Activated CD8-positive, alpha-beta T cell treated with anti-CD3 and anti-CD28 coated beads, Interleukin-2, amount 10 ng/mL, durations not matched to agents 7 days and 5 days (primary cell): ENCODE data around the gene CLDN6. TPM values are rescaled to one million over a fixed set of nuclear protein-coding genes. Genes with fewer than 3 reads are reported as not detected.

Source experiments
- ATAC-seq: fragments of 150-1000 bp; cut with Tn5 transposase; one replicate; pipeline ENCODE4 v1.10.0; 2021; ENCODE audit warnings: moderate library complexity
- CTCF ChIA-PET: fragments of 350-600 bp; sonication (Branson Sonifier 250); formaldehyde crosslinking; loops from one replicate; lab custom pipeline; 2021; ENCODE audit warnings: antibody characterized with exemption; lab: Charles Lee
- POLR2A ChIA-PET: fragments of 350-600 bp; sonication (Branson Sonifier 250); formaldehyde crosslinking; loops from one replicate; lab custom pipeline; 2021; ENCODE audit warnings: antibody characterized with exemption; lab: Charles Lee
- DNase-seq: peaks from one replicate; pipeline ENCODE4 v3.0.0-alpha.2; 2020
- H3K27ac Mint-ChIP-seq: one replicate; pipeline ENCODE4 v1.8.0; 2021; ENCODE audit warnings: mild to moderate bottlenecking, mixed read lengths
- H3K27me3 Mint-ChIP-seq: one replicate; pipeline ENCODE4 v1.8.0; 2021; ENCODE audit warnings: low read depth, mixed read lengths
- H3K36me3 Mint-ChIP-seq: one replicate; pipeline ENCODE4 v1.8.0; 2021; ENCODE audit warnings: low read depth, mixed read lengths
- H3K4me1 Mint-ChIP-seq: one replicate; pipeline ENCODE4 v1.8.0; 2021; ENCODE audit warnings: low read depth, mixed read lengths
- H3K4me3 Mint-ChIP-seq: one replicate; pipeline ENCODE4 v1.8.0; 2021; ENCODE audit warnings: mild to moderate bottlenecking, mixed read lengths
- H3K9me3 Mint-ChIP-seq: one replicate; pipeline ENCODE4 v1.8.0; 2022; ENCODE audit warnings: mixed read lengths; ENCODE audit not compliant: insufficient read depth
- total RNA-seq, 2 experiments: library from RNA; stranded (reverse); gene quantifications; one replicate each; pipeline ENCODE4 v1.2.3, GENCODE V29; 2021

Gene CLDN6
- total RNA-seq, 2 experiments from 2014 or later: not detected

DNA sequence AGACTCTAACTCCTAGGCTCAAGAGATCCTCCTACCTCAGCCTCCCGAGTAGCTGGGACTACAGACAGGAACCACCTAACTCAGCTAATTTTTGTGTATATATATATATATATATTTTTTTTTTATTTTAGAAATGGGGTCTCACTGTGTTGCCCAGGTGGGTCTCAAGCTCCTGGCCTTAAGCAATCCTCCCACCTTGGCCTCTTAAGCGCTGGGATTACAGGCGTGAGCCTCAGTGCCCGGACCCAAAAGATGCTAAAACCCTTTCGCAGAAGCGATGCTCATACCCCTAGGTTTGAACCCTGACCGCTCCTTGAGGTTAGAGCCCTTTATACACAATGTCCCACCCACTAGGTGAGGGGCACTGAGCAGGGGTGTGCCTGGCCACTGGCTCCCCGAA, 7.5 kb downstream of the CLDN6 start:
- CTCF ChIA-PET: interaction anchor here (11.7 kb wide), 1 partner anchor 21 kb away, joined by 213 read pairs; no protein-coding TSS in a partner anchor
- H3K4me3 Mint-ChIP-seq: no peak overlapping the region

DNA sequence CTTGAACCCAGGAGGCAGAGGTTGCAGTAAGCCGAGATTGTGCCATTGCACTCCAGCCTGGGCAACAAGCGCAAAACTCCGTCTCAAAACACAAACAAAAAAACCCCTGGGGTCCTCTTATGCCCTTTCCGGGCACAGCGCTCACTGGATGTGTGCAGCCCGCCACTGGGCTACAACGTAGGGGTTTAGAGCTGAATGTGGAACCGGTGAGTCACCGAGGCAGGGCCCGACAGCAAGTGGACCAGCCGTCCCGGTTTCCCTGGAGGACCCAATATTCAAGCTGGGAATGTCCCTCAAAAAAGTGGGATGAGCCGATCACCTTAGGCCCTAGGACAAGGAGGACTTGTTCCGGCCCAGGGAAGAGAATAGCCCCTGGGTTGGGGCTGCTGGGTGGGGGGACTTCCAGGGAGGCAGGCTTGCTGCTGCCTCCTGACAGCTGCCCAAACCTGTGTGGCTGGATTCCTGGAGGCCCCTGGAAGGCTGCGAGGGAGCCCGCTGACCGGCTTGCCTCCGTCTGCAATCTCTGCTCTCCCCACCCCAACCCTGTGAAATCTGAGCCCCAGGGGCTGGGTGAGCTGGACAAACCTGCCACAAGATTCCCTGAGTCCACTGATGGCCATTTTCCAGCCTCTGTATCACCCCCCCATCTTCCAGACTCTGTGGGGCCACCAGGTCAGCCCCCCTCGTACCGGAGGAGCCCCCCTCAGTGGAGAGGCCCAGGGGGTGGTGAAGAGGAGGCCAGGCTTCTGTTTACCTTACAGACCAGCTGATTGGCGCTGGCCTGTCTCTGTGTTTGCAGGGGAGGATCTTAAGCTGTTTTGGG, 8.2 kb downstream of the CLDN6 start:
- H3K27me3 Mint-ChIP-seq: peaks cover 26% of the 10 kb centered on the region
- H3K36me3 Mint-ChIP-seq: no peaks in the 10 kb centered on the region
- no peaks in the 10 kb centered on the region for H3K9me3 Mint-ChIP-seq
- H3K4me3 Mint-ChIP-seq: no peak overlapping the region
- POLR2A ChIA-PET: interaction anchor here (0.9 kb wide), 1 partner anchor 11 kb away, joined by 4 read pairs; the partner anchor contains the start of gene TNFRSF12A
- no peak for ATAC-seq
- CTCF ChIA-PET: interaction anchor here (1.4 to 11.7 kb wide), 2 partner anchors 21 to 120 kb away, joined by 3 to 213 read pairs; no protein-coding TSS in a partner anchor
- DNase-seq: no peak
- peaks cover 25% of the 10 kb centered on the region for H3K4me1 Mint-ChIP-seq
- H3K27ac Mint-ChIP-seq: no peak overlapping the region

More for the DNA sequence above, 7.5 kb downstream of the CLDN6 start:
- ATAC-seq (no peak), DNase-seq (no peak)
- H3K36me3 Mint-ChIP-seq: no peaks in the 10 kb centered on the region
- peaks cover 22% of the 10 kb centered on the region for H3K4me1 Mint-ChIP-seq
- H3K27me3 Mint-ChIP-seq: peaks cover 26% of the 10 kb centered on the region
- H3K27ac Mint-ChIP-seq: no peak overlapping the region
- H3K9me3 Mint-ChIP-seq: no peaks in the 10 kb centered on the region
- POLR2A ChIA-PET: interaction anchor here (0.9 kb wide), 1 partner anchor 10 kb away, joined by 4 read pairs; the partner anchor contains the start of gene TNFRSF12A

DNA sequence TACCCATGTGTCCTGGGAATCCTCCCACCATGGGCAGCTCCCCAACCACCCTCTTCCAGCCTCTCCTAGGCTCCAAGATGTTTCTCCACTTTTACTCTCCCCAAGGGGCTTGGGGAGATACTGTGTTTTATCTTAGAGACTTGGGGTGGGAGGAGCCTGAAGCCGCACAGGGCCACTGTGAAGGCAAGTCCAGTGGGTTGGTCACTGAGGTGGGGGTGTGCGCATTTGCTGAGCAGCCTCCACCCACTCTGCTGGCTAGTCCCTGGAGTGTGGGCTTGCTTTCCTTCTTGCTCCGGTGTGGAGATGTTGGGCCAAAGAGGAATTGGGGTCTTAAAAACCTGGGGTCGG, 9.3 kb downstream of the CLDN6 start:
- Mint-ChIP-seq H3K36me3 (no peaks in the 10 kb centered on the region), H3K4me1 (peaks cover 27% of the 10 kb centered on the region), H3K9me3 (no peaks in the 10 kb centered on the region), H3K4me3 (no peak overlapping the region), H3K27me3 (peaks cover 24% of the 10 kb centered on the region), H3K27ac (no peak overlapping the region)
- ATAC-seq (no peak), DNase-seq (no peak)
- ChIA-PET POLR2A (interaction anchor here (0.7 to 1.7 kb wide), 2 partner anchors 13 to 29 kb away, joined by 3 read pairs; partner anchors contain the start of gene PKMYT1), CTCF (interaction anchor here (0.7 to 11.7 kb wide), 5 partner anchors 11 to 88 kb away, joined by 3 to 213 read pairs (median 6); partner anchors contain the start of genes HCFC1R1, THOC6 and TNFRSF12A)

DNA sequence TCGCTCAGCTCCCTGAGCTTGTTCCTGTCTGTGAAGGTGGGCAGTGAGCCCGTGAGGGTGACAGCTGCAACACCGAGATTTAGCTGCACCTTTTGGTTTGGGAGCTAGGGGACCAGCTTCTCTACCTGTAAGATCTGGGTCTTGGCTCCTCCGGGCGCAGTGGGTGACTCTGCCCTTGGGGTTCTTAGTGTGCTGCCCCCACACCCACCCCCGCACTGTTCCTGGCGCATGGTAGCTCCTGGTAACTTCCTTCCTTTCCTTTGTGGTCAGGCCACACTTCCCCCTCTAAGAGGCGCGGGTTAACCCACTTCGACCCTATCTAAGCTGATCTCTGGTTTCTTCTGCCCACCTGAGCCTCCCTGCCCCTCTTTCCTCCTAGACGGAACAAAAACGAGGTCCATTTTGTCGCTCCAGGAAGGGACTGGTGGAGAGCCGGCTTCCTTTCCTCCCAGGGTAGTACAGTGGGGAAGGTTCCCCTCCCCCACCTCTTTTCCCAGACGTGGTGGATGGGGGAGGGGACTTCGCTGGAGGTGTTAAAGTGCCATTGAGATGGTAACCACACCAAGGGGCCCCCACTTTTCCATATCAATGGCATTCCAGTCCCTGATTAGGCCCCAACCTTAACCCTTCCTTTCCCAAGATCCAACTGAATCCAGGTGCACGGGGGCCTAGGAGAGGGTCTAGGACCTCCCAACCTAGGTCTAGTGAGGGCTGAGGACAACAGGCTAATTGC, 9.9 kb downstream of the CLDN6 start:
- H3K9me3 Mint-ChIP-seq: no peaks in the 10 kb centered on the region
- peak overlapping the region; percentile 33 for H3K4me3 Mint-ChIP-seq
- no peak for DNase-seq
- CTCF ChIA-PET: interaction anchor here (0.7 to 11.7 kb wide), 8 partner anchors 12 to 122 kb away, joined by 3 to 213 read pairs (median 3); partner anchors contain the start of genes HCFC1R1, THOC6 and TNFRSF12A
- ATAC-seq: no peak
- POLR2A ChIA-PET: interaction anchor here (0.5 to 1.7 kb wide), 4 partner anchors 14 to 59 kb away, joined by 3 to 4 read pairs (median 3); no protein-coding TSS in a partner anchor
- H3K36me3 Mint-ChIP-seq: no peaks in the 10 kb centered on the region
- H3K27ac Mint-ChIP-seq: no peak overlapping the region
- peaks cover 27% of the 10 kb centered on the region for H3K4me1 Mint-ChIP-seq
- H3K27me3 Mint-ChIP-seq: peaks cover 24% of the 10 kb centered on the region

DNA sequence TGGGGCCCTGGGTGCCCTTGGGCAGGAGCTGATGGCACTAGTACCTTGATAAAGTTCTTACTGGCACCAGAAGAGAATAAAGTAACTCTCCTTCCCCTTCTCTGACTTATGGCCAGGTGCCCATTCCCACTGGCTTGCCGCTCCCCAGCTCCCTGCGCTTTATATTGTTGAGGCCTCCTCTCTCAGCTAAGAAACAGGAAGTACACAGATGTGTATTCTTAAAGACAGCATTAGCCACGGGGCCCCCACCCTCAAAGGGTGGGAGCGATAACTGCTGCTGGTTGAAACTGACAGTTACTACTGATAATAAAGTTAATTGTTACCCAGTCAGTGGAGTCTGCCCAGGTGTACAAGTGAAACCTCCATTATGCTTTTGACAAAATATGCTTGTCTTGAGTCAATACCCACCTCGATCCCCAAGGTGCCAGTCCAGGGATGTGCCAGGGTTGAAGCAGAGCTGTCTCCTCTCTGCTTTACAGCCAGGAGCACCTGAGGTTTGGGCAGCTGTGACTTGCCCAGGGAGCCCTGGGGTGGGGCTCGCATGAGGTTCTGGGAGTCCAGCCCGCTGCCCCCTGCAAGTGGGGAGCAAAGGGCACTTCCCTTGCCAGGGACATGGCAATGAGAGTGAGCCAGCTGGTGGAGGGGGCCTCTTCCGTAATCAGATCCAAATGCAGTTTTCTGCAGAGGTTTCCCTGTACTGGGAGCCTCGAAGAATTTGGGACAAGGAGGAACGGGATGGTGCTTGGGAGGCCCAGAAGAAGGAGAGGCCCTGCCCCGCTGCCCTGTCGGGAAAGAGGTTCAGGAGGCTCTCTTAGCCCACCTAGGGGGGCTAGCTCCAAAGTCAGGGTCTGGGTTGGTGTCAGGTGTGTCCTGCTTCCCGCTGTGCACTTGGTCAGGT, 10.7 kb downstream of the CLDN6 start:
- ChIA-PET CTCF (interaction anchor here (0.7 to 11.7 kb wide), 7 partner anchors 13 to 123 kb away, joined by 3 to 213 read pairs (median 3); partner anchors contain the start of genes HCFC1R1, THOC6 and TNFRSF12A), POLR2A (interaction anchor here (0.5 to 1.7 kb wide), 6 partner anchors 15 to 60 kb away, joined by 3 to 4 read pairs (median 3); partner anchors contain the start of gene PKMYT1)
- H3K9me3 Mint-ChIP-seq: no peaks in the 10 kb centered on the region
- H3K36me3 Mint-ChIP-seq: no peaks in the 10 kb centered on the region
- DNase-seq (no peak), ATAC-seq (no peak)
- peaks cover 17% of the 10 kb centered on the region for H3K27me3 Mint-ChIP-seq
- H3K4me3 Mint-ChIP-seq: no peak overlapping the region
- H3K27ac Mint-ChIP-seq: no peak overlapping the region
- H3K4me1 Mint-ChIP-seq: peaks cover 27% of the 10 kb centered on the region

DNA sequence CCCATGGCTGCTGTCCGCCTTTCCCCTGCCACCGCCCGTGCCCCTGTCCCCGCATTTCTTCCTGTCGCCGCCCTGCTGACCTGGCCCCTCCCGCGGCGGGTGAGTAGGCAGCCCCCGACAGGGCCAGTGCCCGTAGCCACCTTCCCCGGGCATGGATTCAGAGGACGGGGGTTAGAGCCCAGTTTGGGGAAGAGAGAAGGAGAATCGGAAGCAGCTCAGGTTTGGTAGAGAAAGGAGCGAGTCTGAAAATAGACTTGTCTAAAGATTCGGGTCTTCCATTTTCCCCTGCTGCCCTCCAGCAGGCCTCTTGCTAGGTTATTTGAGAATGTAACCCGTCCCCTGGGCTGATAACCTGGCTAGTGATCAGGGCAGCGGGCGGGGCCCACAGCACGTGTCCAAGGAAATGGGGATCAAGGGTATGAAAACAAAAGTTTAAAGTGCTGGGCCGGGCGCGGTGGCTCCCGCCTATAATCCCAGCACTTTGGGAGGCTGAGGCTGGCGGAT, 13.2 kb downstream of the CLDN6 start:
- H3K27me3 Mint-ChIP-seq: peaks cover 13% of the 10 kb centered on the region
- no peaks in the 10 kb centered on the region for H3K36me3 Mint-ChIP-seq
- no peak for ATAC-seq
- peak overlapping the region; percentile 68 for H3K4me3 Mint-ChIP-seq
- H3K27ac Mint-ChIP-seq: no peak overlapping the region
- peaks cover 27% of the 10 kb centered on the region for H3K4me1 Mint-ChIP-seq
- no peak for DNase-seq
- no peaks in the 10 kb centered on the region for H3K9me3 Mint-ChIP-seq
- ChIA-PET POLR2A (interaction anchor here (1.1 kb wide), 1 partner anchor 29 kb away, joined by 3 read pairs; no protein-coding TSS in a partner anchor), CTCF (interaction anchor here (1.2 to 11.7 kb wide), 5 partner anchors 11 to 130 kb away, joined by 3 to 213 read pairs (median 11); partner anchors contain the start of genes HCFC1R1, THOC6 and ZNF213)

DNA sequence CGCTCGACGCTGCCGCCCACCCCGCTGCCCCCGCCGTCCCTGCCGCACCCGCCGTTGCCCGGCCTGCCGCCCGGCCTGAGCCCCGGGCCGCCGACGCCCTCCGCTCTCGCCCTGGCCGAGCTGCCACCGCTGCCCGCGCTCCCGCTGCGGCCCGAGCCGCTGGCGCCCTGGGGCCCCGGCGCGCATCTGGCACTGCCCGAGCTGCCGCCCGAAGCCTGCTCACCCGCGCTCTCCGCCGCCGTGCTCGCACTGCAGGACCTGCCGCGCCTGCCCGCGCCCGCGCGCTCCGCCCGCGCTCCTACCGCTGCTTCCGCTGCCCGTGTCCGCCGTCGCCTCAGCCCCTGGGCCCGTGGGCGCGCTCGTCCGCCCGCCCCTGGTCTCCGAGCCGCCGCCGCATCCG, 13.7 kb downstream of the CLDN6 start:
- Mint-ChIP-seq H3K36me3 (no peaks in the 10 kb centered on the region), H3K4me3 (peak overlapping the region; percentile 68), H3K4me1 (peaks cover 27% of the 10 kb centered on the region), H3K9me3 (no peaks in the 10 kb centered on the region), H3K27me3 (peaks cover 13% of the 10 kb centered on the region), H3K27ac (no peak overlapping the region)
- DNase-seq (no peak), ATAC-seq (peak; percentile 18)
- CTCF ChIA-PET: interaction anchor here (0.6 to 11.7 kb wide), 27 partner anchors 10 to 1306 kb away, joined by 3 to 213 read pairs (median 3); partner anchors contain the start of genes HCFC1R1, THOC6, TNFRSF12A and ZNF213
- POLR2A ChIA-PET: interaction anchor here (0.9 to 1.4 kb wide), 4 partner anchors 23 to 34 kb away, joined by 3 to 4 read pairs (median 4); partner anchors contain the start of gene PKMYT1

DNA sequence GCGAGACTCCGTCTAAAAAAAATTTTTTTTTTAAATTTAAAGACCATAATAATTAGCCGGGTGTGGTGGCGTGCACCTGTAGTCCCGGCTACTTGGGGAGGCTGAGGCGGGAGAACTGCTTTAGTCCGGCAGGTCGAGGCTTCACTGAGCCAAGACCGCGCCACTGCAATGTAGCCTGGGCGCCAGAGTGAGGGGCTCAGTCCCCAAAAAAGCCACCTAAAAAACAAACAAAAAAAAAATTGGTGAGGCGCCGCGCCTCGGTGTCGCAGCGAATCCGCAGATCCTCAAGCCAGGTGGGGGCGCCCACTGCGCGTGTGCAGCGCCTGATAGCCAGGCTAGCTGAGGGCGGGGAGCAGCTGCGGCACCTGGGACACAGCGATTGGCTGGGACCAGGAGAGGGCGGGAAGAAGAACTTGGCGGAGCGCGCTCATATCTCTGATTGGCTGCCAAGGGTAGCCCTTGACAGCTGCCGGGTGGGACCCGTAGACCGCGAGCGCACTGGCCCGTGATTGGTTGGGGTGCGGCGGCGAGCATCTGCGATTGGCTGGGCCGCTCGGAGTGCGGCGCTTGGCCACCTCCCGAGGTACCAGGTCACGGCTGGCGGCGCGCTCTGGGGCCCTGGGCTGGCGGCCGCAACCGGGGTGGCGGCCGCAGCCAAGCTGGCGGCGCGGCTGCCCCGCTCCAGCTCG, 14.3 kb downstream of the CLDN6 start:
- peaks cover 13% of the 10 kb centered on the region for H3K27me3 Mint-ChIP-seq
- peak; percentile 98 for DNase-seq
- peak overlapping the region; percentile 61 for H3K4me3 Mint-ChIP-seq
- no peaks in the 10 kb centered on the region for H3K36me3 Mint-ChIP-seq
- ChIA-PET CTCF (interaction anchor here (0.6 to 11.7 kb wide), 27 partner anchors 9 to 1306 kb away, joined by 3 to 213 read pairs (median 3); partner anchors contain the start of genes HCFC1R1, THOC6, TNFRSF12A and ZNF213), POLR2A (interaction anchor here (0.9 to 1.4 kb wide), 3 partner anchors 23 to 34 kb away, joined by 3 to 4 read pairs (median 4); partner anchors contain the start of gene PKMYT1)
- H3K4me1 Mint-ChIP-seq: peaks cover 24% of the 10 kb centered on the region
- H3K9me3 Mint-ChIP-seq: no peaks in the 10 kb centered on the region
- peak overlapping the region; percentile 67 for H3K27ac Mint-ChIP-seq
- peak; percentile 100 for ATAC-seq

DNA sequence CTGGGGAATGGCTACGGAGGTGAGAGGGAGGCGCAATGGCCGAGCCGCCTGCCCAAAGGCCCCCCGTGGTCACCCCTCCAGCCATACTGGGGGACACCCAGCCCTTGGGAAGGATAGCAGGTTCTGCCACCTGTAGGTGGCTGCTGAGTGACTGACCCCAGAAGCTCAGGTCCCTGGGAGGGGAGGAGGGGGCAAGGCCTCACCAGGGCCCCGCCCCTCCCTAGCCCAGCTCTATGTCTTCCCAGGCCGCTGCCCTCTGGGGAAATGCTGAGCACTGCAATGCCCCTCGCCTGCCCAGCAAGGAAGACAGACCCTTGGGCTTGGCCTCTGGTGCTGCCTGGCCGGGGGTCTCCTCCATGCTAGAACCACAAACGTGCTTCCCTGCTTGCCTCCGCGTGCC, 16.7 kb downstream of the CLDN6 start:
- DNase-seq: no peak
- no peak overlapping the region for H3K27ac Mint-ChIP-seq
- ChIA-PET CTCF (interaction anchor here (11.7 kb wide), 1 partner anchor 30 kb away, joined by 213 read pairs; no protein-coding TSS in a partner anchor), POLR2A (interaction anchor here (1.3 kb wide), 1 partner anchor 20 kb away, joined by 3 read pairs; no protein-coding TSS in a partner anchor)
- no peak overlapping the region for H3K4me3 Mint-ChIP-seq
- H3K27me3 Mint-ChIP-seq: peaks cover 6% of the 10 kb centered on the region
- ATAC-seq: no peak
- H3K9me3 Mint-ChIP-seq: no peaks in the 10 kb centered on the region
- peaks cover 5% of the 10 kb centered on the region for H3K4me1 Mint-ChIP-seq
- H3K36me3 Mint-ChIP-seq: no peaks in the 10 kb centered on the region
